GM12801 (cell line): ENCODE data around the gene FGFR2.

ENCODE experiments used
- TF ChIP-seq, protein P1 (sequence below): IDR thresholded peaks from one replicate; pipeline ENCODE4 v1.5.1; 2011; ENCODE audit warnings: control low read depth; ENCODE audit not compliant: insufficient read length; ENCODE audit errors: extremely low read depth

The FGFR2 gene

DNA sequence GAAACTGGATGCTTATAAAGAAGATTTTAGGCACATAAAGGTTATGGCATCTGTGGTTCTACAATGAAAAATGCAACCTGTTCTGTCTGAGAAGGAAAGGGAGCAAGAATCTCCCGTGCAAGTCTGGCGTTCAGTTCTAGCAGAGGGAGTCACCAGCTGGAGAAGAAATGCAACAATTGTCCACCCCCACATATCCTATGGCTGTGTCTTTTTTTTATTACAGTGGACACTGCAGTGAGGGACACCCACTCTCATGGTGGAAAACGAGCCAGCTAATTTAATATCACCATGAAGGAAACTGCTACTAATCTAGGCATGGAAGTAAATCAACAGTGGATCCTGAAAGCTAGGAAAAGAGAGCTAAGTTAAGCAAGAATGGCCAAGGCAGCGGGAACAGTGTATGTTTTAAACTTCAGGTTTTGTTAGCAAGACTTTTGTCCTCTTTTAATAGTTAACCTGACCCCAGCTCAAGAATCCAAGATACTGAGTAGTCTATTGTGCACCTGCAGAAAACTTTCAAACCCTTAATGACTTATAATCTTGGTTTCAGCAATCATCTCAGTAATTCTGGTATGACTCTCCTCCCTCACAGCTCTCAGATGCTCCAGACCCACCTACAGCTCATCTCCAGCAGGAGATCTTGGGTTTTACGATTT is 149.3 kb downstream of the FGFR2 start:
- TF ChIP-seq, protein P1, sequence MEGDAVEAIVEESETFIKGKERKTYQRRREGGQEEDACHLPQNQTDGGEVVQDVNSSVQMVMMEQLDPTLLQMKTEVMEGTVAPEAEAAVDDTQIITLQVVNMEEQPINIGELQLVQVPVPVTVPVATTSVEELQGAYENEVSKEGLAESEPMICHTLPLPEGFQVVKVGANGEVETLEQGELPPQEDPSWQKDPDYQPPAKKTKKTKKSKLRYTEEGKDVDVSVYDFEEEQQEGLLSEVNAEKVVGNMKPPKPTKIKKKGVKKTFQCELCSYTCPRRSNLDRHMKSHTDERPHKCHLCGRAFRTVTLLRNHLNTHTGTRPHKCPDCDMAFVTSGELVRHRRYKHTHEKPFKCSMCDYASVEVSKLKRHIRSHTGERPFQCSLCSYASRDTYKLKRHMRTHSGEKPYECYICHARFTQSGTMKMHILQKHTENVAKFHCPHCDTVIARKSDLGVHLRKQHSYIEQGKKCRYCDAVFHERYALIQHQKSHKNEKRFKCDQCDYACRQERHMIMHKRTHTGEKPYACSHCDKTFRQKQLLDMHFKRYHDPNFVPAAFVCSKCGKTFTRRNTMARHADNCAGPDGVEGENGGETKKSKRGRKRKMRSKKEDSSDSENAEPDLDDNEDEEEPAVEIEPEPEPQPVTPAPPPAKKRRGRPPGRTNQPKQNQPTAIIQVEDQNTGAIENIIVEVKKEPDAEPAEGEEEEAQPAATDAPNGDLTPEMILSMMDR: no peak

DNA sequence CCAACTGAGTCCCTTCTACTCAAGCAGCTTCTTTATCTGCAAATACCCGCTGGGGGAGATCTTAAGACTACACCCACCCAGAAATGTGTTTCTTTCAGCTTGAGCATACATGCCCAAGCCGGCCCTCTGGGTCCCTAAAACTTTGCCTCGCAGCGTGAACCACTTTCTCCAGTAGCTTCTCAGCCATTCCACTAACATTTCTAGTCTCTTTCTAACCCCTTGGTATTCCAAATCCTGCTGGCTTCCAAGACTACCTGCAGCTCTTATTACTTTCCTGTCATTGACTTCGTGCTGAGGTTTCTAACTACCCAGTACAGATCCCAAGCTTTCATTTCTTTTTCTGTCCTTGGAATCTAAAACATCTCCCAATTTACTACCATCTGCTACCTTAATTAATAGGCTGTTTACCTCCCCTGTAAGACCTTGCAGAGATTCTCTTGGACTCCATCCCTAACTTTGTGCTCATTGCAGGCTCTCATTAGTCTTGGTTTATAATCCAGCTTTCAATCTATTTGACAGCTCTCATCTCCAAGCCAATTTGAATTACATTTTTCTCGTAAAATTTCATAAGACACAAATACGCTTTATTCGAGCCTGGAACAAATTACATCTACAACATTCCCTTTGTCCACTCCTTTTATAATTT is 153.6 kb downstream of the FGFR2 start:
- TF ChIP-seq, protein P1: no peak

DNA sequence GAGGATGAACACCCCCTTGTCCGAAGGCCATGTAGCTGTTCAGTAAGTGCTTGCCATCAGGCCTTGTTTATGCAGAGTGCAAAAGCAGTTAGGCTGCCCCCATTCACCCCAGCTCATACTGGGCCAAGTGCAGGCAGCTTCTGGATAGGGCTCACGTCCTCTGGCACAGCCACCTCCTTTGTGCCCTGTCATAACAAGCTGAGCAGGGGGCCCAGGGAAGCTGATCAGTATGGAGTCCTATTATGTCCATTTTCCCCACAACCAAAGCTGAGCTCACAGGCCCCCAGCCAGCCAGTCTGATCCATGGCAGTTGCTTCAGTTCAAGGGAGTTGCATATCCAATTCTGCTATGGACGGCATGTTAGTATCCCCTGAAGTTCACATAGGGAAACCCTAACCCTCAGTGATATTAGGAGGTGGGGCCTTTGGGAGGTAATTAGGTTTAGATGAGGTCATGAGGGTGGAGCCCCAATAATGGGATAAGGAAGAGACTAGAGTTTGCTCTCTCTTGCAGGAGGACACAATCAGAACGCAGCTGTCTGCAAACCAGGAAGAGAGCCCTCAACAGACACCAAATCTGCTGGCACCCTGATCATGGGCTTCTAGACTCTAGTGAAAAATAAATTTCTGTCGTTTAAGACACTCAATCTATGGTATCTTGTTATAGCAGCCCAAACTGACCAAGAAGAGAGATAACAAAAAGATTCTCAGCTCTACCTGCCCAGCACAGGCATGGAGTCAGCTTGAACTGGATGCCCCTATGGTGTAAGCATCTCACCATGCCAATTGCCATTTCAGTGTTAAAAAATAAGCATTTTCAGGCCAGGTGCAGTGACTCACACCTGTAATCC is 155.9 kb downstream of the FGFR2 start:
- TF ChIP-seq, protein P1: no peak

- TF ChIP-seq, protein P1: no peak
These were observed 157.8 kb downstream of the FGFR2 start for GRCh38 chr10:121440461-121440860.

- TF ChIP-seq, protein P1: no peak
These were observed 159.9 kb downstream of the FGFR2 start for GRCh38 chr10:121438333-121438732.

GRCh38 chr10:121437596-121437995 is 160.6 kb downstream of the FGFR2 start:
- TF ChIP-seq, protein P1: no peak

- TF ChIP-seq, protein P1: no peak
These were observed 161.5 kb downstream of the FGFR2 start for GRCh38 chr10:121436630-121437341.
